ENCODE results near the gene BRWD1.
"Not testable (repeated sequence)": the region's sequence is repeated elsewhere in the genome, so short reads cannot be mapped to it uniquely, and the experiment has no call there.

Gene BRWD1

GRCh38 chr21:39175665-39176064, 137.8 kb downstream of the BRWD1 start:
- no peak for DNase-seq (ENCODE audit: low read depth in 2 of 2, low spot score in 1 of 2)

GRCh38 chr21:39175154-39175553, 138.3 kb downstream of the BRWD1 start:
- no peak for DNase-seq (ENCODE audit: low read depth in 2 of 2, low spot score in 1 of 2)

- DNase-seq (ENCODE audit: low read depth in 2 of 2, low spot score in 1 of 2): no peak
These were observed 139.4 kb downstream of the BRWD1 start for GRCh38 chr21:39173716-39174680.

GRCh38 chr21:39169906-39170305, 143.5 kb downstream of the BRWD1 start:
- DNase-seq (ENCODE audit: low read depth in 2 of 2, low spot score in 1 of 2): no peak

- no peak for DNase-seq (ENCODE audit: low read depth in 2 of 2, low spot score in 1 of 2)
These were observed 144.6 kb downstream of the BRWD1 start for GRCh38 chr21:39168800-39169199.

GRCh38 chr21:39164523-39164922, 148.9 kb downstream of the BRWD1 start:
- DNase-seq (ENCODE audit: low read depth in 2 of 2, low spot score in 1 of 2): no peak

GRCh38 chr21:39161064-39161463, 152.4 kb downstream of the BRWD1 start:
- DNase-seq (ENCODE audit: low read depth in 2 of 2, low spot score in 1 of 2): no peak

- no peak for DNase-seq (ENCODE audit: low read depth in 2 of 2, low spot score in 1 of 2)
These were observed 153.9 kb downstream of the BRWD1 start for GRCh38 chr21:39159342-39160063.

GRCh38 chr21:39157241-39157640, 156.2 kb downstream of the BRWD1 start:
- DNase-seq (ENCODE audit: low read depth in 2 of 2, low spot score in 1 of 2): not testable (repeated sequence)

GRCh38 chr21:39156024-39156423, 157.4 kb downstream of the BRWD1 start:
- no peak for DNase-seq (ENCODE audit: low read depth in 2 of 2, low spot score in 1 of 2)

GRCh38 chr21:39155578-39155977, 157.9 kb downstream of the BRWD1 start:
- no peak for DNase-seq (ENCODE audit: low read depth in 2 of 2, low spot score in 1 of 2)

- DNase-seq (ENCODE audit: low read depth in 2 of 2, low spot score in 1 of 2): no peak
These were observed 159.6 kb downstream of the BRWD1 start for GRCh38 chr21:39153842-39154241.

GRCh38 chr21:39153373-39153772, 160.1 kb downstream of the BRWD1 start:
- DNase-seq (ENCODE audit: low read depth in 2 of 2, low spot score in 1 of 2): no peak

GRCh38 chr21:39152271-39152670, 161.2 kb downstream of the BRWD1 start:
- DNase-seq (ENCODE audit: low read depth in 2 of 2, low spot score in 1 of 2): no peak

- no peak for DNase-seq (ENCODE audit: low read depth in 2 of 2, low spot score in 1 of 2)
These were observed 162.6 kb downstream of the BRWD1 start for GRCh38 chr21:39150877-39151276.

GRCh38 chr21:39150316-39150715, 163.1 kb downstream of the BRWD1 start:
- no peak for DNase-seq (ENCODE audit: low read depth in 2 of 2, low spot score in 1 of 2)

GRCh38 chr21:39149882-39150281, 163.6 kb downstream of the BRWD1 start:
- DNase-seq (ENCODE audit: low read depth in 2 of 2, low spot score in 1 of 2): no peak

GRCh38 chr21:39148975-39149374, 164.5 kb downstream of the BRWD1 start:
- DNase-seq (ENCODE audit: low read depth in 2 of 2, low spot score in 1 of 2): no peak

GRCh38 chr21:39144191-39144590, 169.2 kb downstream of the BRWD1 start:
- no peak for DNase-seq (ENCODE audit: low read depth in 2 of 2, low spot score in 1 of 2)

- DNase-seq (ENCODE audit: low read depth in 2 of 2, low spot score in 1 of 2): no peak
These were observed 170.5 kb downstream of the BRWD1 start for GRCh38 chr21:39142972-39143371.

GRCh38 chr21:39141502-39141901, 171.9 kb downstream of the BRWD1 start:
- DNase-seq (ENCODE audit: low read depth in 2 of 2, low spot score in 1 of 2): no peak
